Gastrocnemius medialis (tissue), 4 donors: ENCODE results near the gene DNAH2.

Experiments used
- POLR2A ChIP-seq, 2 donors: fragments of 450-650 bp; IDR thresholded peaks; one replicate each; pipeline ENCODE4 v1.6.1; 2017; ENCODE audit warnings: antibody characterized with exemption in 2 of 2, mild to moderate bottlenecking in 2 of 2, moderate library complexity in 2 of 2
- TF ChIP-seq, protein P1 (sequence below), 5 experiments: fragments of 450-650 bp in 3 of 5; fragments of 200-600 bp in 2 of 5; sonication (generic) in 2 of 5; IDR thresholded peaks in 4 of 5; conservative IDR thresholded peaks in 1 of 5; 1 replicate in 4 of 5; 2 replicates in 1 of 5; pipeline ENCODE4 v1.5.1; 2016 to 2019; ENCODE audit warnings: antibody characterized with exemption in 5 of 5, mild to moderate bottlenecking in 3 of 5, moderate library complexity in 3 of 5

- TF ChIP-seq POLR2A (IDR thresholded peaks at IDR 0.05), result no peak
- TF ChIP-seq, protein P1, sequence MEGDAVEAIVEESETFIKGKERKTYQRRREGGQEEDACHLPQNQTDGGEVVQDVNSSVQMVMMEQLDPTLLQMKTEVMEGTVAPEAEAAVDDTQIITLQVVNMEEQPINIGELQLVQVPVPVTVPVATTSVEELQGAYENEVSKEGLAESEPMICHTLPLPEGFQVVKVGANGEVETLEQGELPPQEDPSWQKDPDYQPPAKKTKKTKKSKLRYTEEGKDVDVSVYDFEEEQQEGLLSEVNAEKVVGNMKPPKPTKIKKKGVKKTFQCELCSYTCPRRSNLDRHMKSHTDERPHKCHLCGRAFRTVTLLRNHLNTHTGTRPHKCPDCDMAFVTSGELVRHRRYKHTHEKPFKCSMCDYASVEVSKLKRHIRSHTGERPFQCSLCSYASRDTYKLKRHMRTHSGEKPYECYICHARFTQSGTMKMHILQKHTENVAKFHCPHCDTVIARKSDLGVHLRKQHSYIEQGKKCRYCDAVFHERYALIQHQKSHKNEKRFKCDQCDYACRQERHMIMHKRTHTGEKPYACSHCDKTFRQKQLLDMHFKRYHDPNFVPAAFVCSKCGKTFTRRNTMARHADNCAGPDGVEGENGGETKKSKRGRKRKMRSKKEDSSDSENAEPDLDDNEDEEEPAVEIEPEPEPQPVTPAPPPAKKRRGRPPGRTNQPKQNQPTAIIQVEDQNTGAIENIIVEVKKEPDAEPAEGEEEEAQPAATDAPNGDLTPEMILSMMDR (IDR thresholded peaks at IDR 0.05 in 4 of 5, conservative IDR thresholded peaks at IDR 0.05 in 1 of 5), result no peak
Measured at GRCh38 chr17:7846765-7847661, 129.5 kb downstream of the DNAH2 start.
